Suprapubic skin (tissue), 3 donors: ENCODE data around the gene SDC4.

Source experiments
- POLR2A ChIP-seq, 2 donors: fragments of 450-650 bp; IDR thresholded peaks; one replicate each; pipeline ENCODE4 v1.6.1; 2017; ENCODE audit warnings: antibody characterized with exemption in 2 of 2, mild to moderate bottlenecking in 2 of 2, moderate library complexity in 2 of 2
- TF ChIP-seq, protein P1 (sequence below), 2 donors: fragments of 200-600 bp in 1 of 2; fragments of 450-650 bp in 1 of 2; sonication (generic) in 1 of 2; IDR thresholded peaks; one replicate each; pipeline ENCODE4 v1.5.1; 2016 to 2019; ENCODE audit warnings: antibody characterized with exemption in 2 of 2, mild to moderate bottlenecking in 1 of 2, moderate library complexity in 1 of 2

DNA sequence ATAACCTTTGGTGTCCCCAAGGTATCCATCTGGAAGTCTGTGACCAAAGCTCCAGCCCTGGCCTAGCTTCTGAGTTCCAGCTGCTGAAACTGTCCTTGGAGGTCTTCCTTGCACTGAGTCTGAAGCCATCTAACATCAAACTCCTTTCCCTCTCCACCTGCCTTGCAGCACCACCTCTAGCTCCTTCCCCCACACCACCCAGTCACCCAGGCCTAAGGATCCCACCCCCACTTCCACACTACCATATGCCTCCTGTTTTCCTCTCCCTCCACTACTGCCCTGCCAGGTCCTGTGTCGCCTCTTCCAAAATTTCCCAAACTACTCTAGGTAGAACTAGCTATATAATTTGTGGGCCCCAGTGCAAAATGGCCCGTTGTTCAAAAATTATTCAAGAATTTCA, 29.3 kb downstream of the SDC4 start:
- TF ChIP-seq, protein P1, sequence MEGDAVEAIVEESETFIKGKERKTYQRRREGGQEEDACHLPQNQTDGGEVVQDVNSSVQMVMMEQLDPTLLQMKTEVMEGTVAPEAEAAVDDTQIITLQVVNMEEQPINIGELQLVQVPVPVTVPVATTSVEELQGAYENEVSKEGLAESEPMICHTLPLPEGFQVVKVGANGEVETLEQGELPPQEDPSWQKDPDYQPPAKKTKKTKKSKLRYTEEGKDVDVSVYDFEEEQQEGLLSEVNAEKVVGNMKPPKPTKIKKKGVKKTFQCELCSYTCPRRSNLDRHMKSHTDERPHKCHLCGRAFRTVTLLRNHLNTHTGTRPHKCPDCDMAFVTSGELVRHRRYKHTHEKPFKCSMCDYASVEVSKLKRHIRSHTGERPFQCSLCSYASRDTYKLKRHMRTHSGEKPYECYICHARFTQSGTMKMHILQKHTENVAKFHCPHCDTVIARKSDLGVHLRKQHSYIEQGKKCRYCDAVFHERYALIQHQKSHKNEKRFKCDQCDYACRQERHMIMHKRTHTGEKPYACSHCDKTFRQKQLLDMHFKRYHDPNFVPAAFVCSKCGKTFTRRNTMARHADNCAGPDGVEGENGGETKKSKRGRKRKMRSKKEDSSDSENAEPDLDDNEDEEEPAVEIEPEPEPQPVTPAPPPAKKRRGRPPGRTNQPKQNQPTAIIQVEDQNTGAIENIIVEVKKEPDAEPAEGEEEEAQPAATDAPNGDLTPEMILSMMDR (IDR thresholded peaks at IDR 0.05), result no peak
- TF ChIP-seq POLR2A (IDR thresholded peaks at IDR 0.05), result no peak
